Amygdala (tissue), 56 donors: ENCODE measurements around the gene DIAPH3.

Experiments
- DNase-seq, 56 donors: peaks; one replicate each; lab custom pipeline; 2025; lab: John Stamatoyannopoulos, UW

Gene DIAPH3

DNA sequence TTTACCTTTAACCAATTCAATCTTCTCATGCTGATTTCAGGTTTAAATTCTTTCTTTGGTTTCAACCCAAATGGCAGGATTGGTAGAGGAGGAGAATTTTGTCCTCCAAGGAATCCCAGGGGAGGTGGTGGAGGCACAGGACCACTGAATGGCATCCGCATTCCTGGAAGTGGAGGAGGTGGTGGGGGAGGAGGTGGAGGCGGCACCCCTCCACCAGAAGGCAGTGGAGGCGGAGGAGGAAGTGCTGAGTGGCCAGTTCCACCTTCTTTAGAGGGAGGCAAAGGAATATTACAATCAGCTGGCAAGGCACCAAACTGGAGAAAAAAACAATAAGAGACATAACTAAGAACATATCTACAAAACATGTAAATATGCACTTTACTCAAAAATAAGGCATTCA is 192.9 kb downstream of the DIAPH3 start:
- no peak for DNase-seq

DNA sequence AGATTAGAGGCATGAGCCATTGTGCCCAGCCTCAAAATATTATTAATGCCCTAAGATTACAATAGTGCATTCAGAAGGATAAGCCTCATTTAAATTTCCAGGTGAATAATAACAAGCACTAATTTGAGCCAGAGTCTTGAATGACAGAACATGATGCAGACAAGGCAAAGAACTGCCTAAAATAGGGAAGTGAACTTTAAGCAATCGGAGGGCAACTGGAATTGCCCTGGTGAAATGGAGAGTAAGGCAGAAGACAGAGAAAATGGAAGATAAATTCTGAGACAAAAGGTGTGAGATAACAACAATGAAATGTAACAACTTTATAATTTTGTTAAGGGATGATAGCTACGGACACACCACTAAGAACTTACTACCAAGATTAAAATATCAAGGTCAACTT is 199.9 kb downstream of the DIAPH3 start:
- no peak for DNase-seq

DNA sequence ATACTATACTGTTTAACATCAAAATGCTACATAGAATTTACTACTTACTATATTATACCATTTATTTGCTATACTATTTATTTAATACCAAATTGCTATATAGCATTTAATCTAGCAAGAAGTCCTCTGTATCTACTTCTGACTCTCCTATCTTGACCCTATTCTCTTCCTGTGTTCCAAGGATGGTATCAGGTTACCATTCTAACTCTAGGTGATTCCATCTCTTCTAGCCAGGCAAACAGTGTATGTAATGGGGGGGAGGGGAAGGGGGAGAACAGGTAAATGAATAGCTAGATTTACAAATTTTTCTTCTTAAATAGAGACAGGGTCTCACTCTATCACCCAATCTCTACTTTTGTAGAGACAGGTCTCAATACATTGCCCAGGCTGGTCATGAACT is 200.3 kb downstream of the DIAPH3 start:
- no peak for DNase-seq

DNA sequence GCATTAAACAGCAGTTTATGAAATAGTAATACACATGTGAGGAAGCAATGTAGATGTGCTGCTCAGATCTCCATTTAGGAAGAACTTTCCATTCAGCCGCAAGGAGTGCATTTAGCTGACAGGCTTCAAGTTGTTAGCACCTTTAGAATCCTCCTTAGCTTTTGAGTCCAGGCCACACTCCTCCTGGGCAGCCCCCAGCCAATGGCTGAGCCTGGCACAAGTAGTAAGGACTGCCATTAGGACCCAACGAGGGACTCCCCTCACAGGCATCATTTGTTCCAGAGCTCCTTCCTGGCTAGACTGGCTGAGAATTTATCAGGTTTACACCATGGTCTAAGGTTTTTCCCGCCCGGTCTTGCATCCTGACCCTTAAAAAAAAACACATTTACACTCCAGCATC is 201.4 kb downstream of the DIAPH3 start:
- no peak for DNase-seq

DNA sequence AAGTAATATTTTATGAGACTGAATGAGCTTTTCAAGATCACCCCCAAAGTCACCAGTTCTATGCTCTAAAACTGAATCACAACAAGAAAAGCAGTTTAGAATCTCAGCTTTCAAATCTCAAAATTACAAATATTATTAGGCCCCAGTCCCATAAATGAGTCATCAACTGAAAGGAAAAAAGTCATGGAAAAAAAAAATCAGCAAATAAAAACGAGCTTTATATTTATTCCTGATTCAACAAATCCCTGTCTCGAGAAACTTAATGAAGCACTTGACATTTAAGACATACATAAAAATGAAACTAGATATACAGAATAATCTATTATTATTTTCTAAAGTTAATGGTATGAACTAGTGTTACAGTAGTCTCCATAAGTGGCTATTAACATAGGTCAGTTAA is 203.0 kb downstream of the DIAPH3 start:
- DNase-seq: no peak

DNA sequence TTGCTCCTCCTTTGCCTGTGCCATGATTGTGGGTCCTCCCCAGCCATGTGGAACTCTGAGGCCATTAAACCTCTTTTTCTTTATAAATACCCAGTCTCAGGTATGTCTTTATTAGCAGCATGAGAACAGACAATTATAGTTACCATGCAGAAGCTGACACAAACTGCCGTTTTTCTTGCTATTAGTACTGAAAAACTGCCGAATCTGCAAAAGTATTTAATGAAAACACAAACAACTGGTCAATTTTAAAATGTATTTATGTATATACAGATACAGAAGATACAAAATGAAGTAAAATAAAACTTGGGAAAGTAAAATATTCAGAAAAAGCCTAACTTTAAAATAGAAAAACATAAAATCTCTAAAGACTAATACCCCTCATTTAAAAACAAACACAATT is 206.3 kb downstream of the DIAPH3 start:
- DNase-seq: no peak

DNA sequence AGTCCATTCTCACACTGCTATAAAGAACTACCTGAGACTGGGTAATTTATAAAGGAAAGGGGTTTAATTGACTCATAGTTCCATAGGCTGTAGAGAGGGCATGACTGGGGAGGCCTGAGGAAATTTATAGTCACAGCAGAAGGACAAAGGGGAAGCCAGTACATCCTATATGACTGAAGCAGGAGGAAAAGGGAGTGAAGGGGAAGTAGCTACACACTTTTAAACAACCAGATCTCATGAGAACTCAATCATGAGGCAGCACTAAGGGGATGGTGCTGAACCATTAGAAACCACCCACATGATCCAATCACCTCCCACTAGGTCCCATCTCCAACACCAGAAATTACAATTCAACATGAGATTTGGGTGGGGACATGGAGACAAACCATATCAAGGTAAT is 209.1 kb downstream of the DIAPH3 start:
- DNase-seq: no peak

DNA sequence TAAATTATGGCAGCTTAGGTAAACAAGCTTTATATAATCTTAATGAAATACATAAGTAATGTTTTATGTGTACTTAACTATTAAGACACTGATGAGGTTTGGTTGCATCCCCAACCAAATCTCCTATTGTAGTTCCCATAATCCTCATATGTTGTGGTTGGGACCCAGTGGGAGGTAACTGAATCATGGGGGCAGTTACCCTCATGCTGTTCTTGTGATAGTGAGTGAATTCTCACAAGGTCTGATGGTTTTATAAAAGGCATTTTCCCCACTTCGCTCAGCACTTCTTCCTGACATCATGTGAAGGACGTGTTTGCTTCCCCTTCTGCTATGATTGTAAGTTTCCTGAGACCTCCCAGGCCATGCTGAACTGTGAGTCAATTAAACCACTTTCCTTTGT is 212.7 kb downstream of the DIAPH3 start:
- DNase-seq: no peak

DNA sequence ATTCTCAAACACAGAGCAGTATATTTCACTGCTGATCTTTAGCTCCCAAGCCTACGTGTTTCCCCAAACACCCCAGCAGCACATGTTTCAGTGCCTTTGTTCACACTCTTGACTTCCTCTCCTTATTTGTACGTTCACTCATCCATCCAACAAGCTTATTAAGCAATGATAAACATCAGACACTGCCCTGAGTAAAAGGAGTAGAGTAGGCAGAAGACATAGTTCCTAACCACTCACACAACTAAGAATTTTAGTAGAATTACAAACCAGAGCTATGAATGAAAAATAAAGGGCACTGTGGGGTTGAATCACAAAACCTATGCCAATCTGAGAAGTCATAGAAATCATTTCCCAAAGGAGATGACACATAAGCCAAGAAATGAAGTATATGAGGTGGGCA is 213.5 kb downstream of the DIAPH3 start:
- no peak for DNase-seq

DNA sequence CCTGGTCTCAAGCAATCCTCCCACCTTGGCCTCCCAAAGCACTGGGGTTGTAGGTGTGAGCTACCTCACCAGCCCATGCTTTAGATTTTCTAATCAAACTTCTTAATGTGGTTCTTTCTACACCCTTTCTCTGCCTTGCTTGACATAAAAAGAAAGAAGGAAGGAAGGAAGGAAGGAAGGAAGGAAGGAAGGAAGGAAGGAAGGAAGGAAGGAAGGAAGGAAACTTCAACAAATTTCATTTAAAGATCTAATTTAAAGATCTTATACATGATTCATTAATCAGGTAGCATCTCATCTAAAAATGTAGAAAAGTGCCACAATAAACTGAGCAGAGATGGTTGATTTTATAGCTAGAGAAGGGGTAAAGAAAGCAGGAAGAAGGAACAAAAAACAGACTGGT is 215.0 kb downstream of the DIAPH3 start:
- no peak for DNase-seq

DNA sequence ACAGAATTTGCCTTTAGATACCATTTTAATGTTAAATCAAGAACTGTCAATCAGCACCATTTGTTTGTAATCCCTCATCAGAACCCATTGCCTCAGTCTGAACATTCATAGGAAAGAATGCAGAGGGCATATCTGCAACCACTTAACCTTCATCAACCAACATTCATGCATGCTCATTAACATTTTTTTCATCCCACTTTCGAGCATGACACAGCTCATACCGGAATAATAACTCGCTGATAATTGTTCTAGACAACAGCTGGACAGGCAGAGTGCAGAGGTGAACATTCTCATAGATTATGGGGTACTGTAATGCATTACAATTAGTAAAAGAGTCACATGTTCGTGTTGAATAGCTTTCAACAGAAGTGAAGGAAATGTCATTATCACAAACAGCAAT is 216.8 kb downstream of the DIAPH3 start:
- no peak for DNase-seq

DNA sequence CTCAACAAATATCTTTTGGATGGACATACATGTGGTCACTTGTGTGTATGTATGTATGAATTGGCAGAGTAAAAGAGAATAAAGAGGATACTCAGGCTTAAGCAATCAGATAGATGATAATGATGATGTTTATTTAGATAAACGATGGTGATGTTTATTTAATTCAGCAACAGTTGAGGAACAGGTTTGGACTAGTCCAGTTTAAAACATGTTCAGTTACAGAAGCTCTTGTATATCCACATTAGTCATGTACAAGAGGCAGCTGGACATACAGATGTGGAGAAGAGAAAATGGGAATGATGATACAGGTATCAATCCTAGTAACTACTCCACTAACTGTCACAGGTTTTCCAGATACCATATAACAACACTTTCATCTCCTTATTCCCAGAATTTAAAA is 232.1 kb downstream of the DIAPH3 start:
- DNase-seq: no peak

DNA sequence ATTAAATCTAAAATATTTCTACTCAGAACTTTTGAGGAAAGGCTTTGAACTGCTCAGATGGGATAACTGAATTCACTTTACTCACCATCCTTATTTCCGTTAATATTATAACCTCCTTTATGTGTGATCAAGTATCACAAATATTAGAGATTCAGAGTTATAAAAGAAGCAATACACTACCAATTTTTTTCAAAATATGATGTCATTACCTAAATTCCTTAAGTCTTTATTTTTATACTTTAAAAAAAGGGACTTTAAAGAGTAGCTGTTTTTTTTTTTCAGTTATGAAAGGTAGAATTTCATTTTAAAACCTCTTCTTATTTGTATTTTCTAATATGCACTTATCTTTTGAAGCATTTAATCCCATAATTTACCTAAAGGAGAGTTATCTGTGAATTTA is 239.5 kb downstream of the DIAPH3 start:
- DNase-seq: no peak

DNA sequence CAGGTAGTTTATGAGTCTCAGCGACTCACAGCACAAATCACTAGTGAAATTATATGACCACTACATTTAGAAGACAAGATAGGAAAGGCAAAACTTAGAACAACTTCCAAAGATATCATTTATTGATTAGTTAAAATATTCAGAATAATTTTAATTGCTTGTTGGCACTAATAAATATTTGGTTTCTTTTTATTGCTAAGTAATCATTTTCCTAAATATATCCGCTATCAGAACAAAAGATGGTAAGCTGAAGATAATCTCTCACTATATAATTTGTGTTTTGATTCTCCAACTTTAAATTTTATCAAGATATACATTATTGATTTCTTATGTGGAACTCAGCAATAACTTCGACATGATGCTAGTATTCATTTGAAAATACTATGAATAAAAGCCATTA is 248.5 kb downstream of the DIAPH3 start:
- no peak for DNase-seq

DNA sequence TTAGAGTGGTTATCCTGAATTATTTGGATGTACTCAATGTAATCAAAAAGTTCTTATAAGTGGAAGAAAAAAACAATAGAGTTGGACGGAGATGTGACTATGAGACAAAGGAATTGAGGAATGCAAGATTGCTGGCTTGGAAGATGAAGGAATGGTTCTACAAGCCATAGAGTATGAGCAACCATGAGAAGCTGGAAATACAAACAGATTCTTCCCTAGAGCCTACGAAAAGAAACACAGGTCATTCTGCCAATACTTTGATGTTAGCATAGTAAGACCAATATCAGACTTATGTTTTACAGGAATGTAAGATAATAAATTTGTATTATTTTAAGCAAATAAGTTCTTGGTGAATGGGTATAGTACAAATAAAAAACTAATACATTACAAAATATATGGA is 249.2 kb downstream of the DIAPH3 start:
- no peak for DNase-seq

DNA sequence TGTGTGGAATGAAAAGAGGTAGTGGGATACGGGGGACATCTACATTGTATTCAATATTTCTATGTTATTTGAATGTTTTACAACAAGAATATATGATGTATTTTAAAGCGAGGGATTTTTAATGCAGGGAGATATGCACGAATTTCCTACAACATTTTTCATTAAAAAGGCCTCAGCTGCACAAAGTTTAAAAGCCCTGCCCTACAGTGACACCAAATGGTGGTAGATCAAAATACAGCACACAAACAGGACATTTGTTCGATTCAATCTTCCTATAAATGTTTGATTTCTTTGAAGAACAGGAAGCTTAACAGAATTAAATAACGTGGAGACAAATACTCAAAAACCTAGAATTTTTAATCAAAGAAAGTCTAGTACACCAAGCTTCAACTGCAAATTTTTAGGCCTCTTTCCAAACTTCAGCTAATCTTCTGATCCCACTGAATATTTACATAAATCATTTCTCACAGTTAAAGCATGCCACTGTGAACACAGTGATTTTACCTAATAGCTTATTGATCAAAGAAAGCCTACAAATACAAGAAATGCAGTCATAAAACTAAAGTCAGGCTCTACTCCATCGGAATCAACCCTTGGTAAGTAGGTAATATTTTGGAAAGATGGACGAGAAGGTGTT is 257.2 kb downstream of the DIAPH3 start:
- peak in 2 of 56 donors; percentile 1 to 2 for DNase-seq

DNA sequence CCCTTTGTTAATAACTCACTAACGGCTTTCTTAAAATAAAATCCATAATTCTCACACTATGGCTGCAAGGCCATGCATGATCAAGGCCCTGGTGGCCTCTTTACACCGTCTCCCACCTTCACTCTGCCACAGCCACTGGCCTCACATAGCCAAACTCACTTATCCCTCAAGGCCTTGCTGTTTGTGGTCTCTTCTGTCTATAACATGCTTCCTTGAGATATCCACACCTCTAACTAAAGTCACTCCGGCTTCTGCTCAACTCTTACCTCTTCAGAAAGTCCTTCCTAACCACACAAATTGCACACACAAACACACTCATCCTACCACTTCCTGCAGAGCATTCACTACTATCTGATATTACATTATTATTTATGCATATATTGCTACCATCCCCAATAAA is 262.5 kb downstream of the DIAPH3 start:
- DNase-seq: no peak

DNA sequence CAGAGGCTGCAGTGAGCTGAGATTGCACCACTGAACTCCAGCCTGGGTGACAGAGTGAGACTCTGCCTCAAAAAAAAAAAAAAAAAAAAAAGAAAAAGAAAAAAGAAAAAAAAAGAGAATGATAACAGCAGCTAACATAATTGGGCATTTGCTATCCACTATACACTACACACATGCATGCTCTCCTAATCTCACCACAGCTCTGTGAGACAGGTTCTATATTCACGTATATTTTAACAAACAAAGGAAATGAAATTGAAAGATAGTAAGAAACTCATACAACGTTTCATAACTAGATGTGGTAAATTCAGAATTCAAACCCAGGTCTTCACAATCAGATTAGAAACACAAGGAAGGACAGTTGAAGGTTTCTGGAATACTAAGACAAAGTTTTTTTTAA is 265.7 kb downstream of the DIAPH3 start:
- DNase-seq: no peak

DNA sequence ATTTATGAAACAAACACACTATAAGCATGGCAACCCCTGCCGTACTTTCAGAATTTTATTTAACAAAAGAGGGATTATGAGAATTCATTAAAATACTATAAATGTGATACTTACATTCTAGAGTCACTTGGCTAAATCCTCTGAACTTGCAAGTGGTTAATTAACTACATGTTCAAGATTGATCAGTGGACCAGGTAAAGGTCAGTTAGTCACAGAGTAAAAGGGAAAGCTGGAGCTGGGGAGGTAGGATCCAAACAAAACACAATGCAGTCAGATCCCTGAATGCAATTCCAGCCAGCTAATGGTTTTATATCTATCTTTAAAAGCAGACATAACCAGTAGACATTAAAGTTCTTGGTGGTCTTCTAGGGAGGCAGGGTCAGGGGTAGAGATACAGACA is 270.5 kb downstream of the DIAPH3 start:
- DNase-seq: no peak

DNA sequence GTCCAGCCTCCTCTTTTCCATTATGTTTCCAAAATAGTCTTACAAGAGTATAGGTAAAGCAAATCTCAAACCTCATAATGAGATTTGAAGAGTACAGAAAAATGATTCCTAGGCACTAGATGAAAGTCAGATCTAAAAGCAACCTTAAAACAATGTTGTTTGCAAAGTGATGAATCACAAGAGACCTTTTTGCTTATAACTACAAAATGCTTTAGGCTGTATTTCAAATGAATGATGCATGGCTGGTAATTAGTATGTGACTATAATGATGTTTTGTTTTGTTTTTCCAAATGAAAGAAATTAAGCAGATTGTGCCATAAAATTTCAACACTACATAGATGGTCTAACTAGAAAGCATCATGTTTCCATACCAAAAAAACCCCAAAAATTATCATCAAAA is 272.7 kb downstream of the DIAPH3 start:
- DNase-seq: no peak

DNA sequence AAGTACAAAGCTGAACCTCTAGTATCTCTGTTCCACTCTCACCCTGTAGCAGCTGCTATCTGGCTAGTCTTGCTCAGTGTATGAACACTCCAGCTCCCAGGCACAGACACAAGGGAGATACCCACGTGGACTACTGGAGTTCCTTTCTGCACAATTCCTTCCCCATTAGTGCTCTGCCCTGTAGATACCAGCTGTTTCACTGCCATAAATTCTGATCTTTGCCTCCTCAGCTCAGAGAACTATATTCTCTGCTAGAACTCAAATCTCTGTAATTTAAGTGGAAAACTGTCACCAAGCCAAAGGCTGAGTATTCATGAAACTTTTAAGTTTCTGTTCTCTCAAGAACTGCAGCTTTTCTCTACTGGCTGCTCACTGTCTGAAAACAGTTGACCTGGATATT is 273.7 kb downstream of the DIAPH3 start:
- DNase-seq: no peak

DNA sequence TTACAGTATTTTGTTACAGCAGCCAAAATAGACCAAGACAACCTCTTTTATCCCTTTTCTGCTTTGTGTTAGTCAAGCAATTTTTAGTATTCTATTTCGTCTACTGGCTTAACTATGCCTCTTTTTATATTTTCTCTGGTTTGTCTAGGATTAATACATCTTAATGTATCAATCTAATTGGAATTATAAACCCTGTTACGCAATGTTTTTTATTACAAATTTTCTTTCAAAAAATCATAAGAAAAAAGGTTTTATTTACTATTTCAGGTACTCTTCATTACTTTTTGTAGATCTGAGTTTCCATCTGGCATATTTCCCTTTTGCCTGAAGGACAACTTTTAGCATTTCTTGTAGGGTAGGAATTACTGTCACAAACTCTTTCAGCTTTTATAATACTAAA is 275.3 kb downstream of the DIAPH3 start:
- no peak for DNase-seq

DNA sequence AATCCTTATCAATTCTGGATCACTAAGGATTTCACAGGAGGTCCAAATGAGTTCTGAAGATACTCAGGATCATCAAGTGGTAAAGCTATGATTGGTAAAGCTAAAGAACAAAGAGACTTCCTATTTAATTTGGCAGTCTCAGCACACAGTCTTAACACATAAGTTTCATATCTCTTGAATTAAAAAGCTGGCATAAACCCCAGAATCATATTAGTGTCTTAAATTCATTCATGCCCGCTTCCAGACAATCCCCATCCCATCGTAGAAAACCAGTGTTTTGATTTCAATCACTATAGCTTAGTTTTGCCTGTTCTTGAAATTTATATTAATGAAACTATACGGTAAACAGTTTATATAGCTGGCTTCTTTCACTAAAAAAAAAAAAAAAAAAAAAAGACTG is 278.7 kb downstream of the DIAPH3 start:
- no peak for DNase-seq
